22Rv1 (cell line): Measurements from ENCODE around the gene OGFR.

Experiments
- ZFX ChIP-seq: fragments of 450-650 bp; IDR thresholded peaks from 2 replicates; pipeline ENCODE4 v1.6.1; 2017; ENCODE audit warnings: antibody characterized with exemption, borderline replicate concordance
- TF ChIP-seq, protein P1 (sequence below): fragments of 450-650 bp; IDR thresholded peaks from 2 replicates; pipeline ENCODE4 v1.5.1; 2017; ENCODE audit warnings: mild to moderate bottlenecking

DNA sequence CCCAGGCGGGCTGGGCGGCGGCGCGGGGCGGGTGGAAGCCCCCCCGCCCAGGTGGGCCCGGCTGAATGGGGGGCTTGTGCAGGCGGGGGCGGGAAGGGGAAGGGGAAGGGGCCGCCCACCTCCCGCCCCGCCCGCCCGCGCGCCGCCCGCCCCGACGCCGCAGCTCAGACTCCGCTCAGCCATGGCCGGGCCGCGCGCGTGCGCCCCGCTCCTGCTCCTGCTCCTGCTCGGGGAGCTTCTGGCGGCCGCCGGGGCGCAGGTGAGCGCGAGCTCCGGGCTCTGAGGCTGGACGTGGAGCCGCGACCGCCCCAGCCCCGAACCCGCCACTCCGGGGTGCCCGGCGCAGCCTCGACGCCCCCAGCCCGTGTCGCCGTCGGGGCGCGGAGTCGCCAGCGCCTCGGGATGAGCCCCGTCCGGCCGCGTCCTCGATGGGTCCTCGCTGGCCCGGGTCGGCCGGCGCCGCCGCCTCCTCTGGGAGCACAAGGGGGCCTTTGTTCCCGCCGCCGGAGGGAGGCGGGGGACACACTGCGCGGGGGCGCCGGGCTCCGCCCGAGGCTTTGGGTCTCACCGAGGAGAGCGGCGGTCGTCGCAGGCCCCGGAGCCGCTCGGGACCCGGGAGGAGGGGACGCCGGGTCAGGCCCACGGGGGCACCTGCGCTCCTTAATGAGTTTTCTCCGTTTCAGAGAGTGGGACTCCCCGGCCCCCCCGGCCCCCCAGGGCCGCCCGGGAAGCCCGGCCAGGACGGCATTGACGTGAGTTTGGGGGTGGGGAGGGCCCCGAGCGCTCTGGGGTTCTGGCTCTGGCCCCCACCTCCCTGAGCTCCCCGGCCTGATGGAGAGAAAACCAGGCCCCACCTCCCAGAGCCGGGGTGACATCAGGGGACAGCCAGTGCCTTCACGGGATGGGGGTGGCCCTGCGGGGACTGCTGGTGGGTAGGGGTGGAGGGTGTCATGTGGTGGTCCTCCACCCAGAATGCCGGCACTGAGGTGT, 12.5 kb downstream of the OGFR start, which contains the start of gene COL9A3:
- TF ChIP-seq, protein P1, sequence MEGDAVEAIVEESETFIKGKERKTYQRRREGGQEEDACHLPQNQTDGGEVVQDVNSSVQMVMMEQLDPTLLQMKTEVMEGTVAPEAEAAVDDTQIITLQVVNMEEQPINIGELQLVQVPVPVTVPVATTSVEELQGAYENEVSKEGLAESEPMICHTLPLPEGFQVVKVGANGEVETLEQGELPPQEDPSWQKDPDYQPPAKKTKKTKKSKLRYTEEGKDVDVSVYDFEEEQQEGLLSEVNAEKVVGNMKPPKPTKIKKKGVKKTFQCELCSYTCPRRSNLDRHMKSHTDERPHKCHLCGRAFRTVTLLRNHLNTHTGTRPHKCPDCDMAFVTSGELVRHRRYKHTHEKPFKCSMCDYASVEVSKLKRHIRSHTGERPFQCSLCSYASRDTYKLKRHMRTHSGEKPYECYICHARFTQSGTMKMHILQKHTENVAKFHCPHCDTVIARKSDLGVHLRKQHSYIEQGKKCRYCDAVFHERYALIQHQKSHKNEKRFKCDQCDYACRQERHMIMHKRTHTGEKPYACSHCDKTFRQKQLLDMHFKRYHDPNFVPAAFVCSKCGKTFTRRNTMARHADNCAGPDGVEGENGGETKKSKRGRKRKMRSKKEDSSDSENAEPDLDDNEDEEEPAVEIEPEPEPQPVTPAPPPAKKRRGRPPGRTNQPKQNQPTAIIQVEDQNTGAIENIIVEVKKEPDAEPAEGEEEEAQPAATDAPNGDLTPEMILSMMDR: no peak
- no peak for TF ChIP-seq ZFX
